Measurements from ENCODE around the gene C1orf210. TPM values are rescaled to one million over a fixed set of nuclear protein-coding genes. Genes with fewer than 3 reads are reported as not detected.
A peak's percentile ranks its signal among the peaks of the same experiment; 100 is the strongest.

The C1orf210 gene
- total RNA-seq, 1 experiment from 2014 or later, result 12.8 TPM

- DNase-seq (ENCODE audit: low spot score), result no peak
- Mint-ChIP-seq H3K27me3 (ENCODE audit: low read depth) (peaks cover 4% of the 10 kb centered on the region), H3K27ac (no peak overlapping the region), H3K9me3 (no peaks in the 10 kb centered on the region), H3K36me3 (no peaks in the 10 kb centered on the region), H3K4me3 (no peak overlapping the region), H3K4me1 (peaks cover 12% of the 10 kb centered on the region; the same call in 1 of the 2 replicates)
- no peak for TF ChIP-seq E2F1 (CRISPR knock-in tag; IDR thresholded peaks at IDR 0.05)
- TF ChIP-seq ZNF121 (CRISPR knock-in tag; IDR thresholded peaks at IDR 0.05), result no peak
- no peak for TF ChIP-seq NR1H2 (CRISPR knock-in tag; IDR thresholded peaks at IDR 0.05)
- no peak; the same call in 1 of the 2 replicates for ATAC-seq
- POLR2A ChIA-PET, result no interaction called here
- CTCF ChIA-PET, result no interaction called here
Measured at GRCh38 chr1:43334453-43335205, 49.2 kb upstream of the C1orf210 start.

GRCh38 chr1:43331688-43332087 is 46.3 kb upstream of the C1orf210 start:
- ChIA-PET POLR2A (no interaction called here), CTCF (no interaction called here)
- H3K4me3 Mint-ChIP-seq, result no peak overlapping the region
- H3K36me3 Mint-ChIP-seq, result peaks cover 9% of the 10 kb centered on the region
- H3K27ac Mint-ChIP-seq, result no peak overlapping the region
- H3K9me3 Mint-ChIP-seq, result peaks cover 19% of the 10 kb centered on the region
- no peak for ATAC-seq
- peaks cover 12% of the 10 kb centered on the region; the same call in 1 of the 2 replicates for H3K4me1 Mint-ChIP-seq
- no peak for DNase-seq (ENCODE audit: low spot score)
- TF ChIP-seq GRHL2 (CRISPR knock-in tag; IDR thresholded peaks at IDR 0.05; ENCODE audit: insufficient replicate concordance, severe bottlenecking), result no peak
- TF ChIP-seq SOX15 (CRISPR knock-in tag; IDR thresholded peaks at IDR 0.05), result no peak
- no peak for TF ChIP-seq FOXP4 (CRISPR knock-in tag; IDR thresholded peaks at IDR 0.05)
- peaks cover 6% of the 10 kb centered on the region for H3K27me3 Mint-ChIP-seq (ENCODE audit: low read depth)

- DNase-seq (ENCODE audit: low spot score) (peak; percentile 31), ATAC-seq (peak; percentile 88)
- no peak overlapping the region for H3K4me3 Mint-ChIP-seq
- ChIA-PET POLR2A (interaction anchor here (0.9 to 2.3 kb wide), 2 partner anchors 28 to 101 kb away, joined by 3 to 7 read pairs; partner anchors contain the start of gene CDC20), CTCF (interaction anchor here (0.8 to 1.3 kb wide), 4 partner anchors 9 to 84 kb away, joined by 3 to 5 read pairs (median 4); partner anchors contain the start of genes C1orf210 and ELOVL1)
- peaks cover 6% of the 10 kb centered on the region for H3K27me3 Mint-ChIP-seq (ENCODE audit: low read depth)
- TF ChIP-seq ERG (CRISPR knock-in tag; IDR thresholded peaks at IDR 0.05) (no peak), ZNF425 (CRISPR knock-in tag; conservative IDR thresholded peaks at IDR 0.05) (no peak), ZNF263 (CRISPR knock-in tag; IDR thresholded peaks at IDR 0.05; ENCODE audit: low read depth) (peak; percentile 30; the same call in 1 of the 2 replicates)
- 0 out of 2 replicates have a peak overlapping the region, but pooled peaks have one; percentile 2 for H3K27ac Mint-ChIP-seq
- H3K4me1 Mint-ChIP-seq, result peaks cover 12% of the 10 kb centered on the region; the same call in 1 of the 2 replicates
- peaks cover 9% of the 10 kb centered on the region for H3K36me3 Mint-ChIP-seq
- peaks cover 27% of the 10 kb centered on the region for H3K9me3 Mint-ChIP-seq
Measured at GRCh38 chr1:43329995-43330751, 44.8 kb upstream of the C1orf210 start.
